GM18951 (cell line): ENCODE measurements around the gene FSTL4.

ENCODE experiments used
- POLR2A ChIP-seq: IDR thresholded peaks from 4 replicates; pipeline ENCODE4 v1.6.1; 2011; ENCODE audit warnings: mild to moderate bottlenecking; ENCODE audit not compliant: insufficient read length, insufficient read depth; ENCODE audit errors: extremely low read depth
- in situ Hi-C: fragments of 300-500 bp; cut with MboI; formaldehyde crosslinking; loops from one replicate; pipeline ENCODE4 v1.12.0; 2022; ENCODE audit warnings: low sequenced_read_pairs, mixed read lengths, inconsistent platforms; ENCODE audit not compliant: unreplicated experiment

Gene FSTL4

GRCh38 chr5:133266966-133267365 is 345.4 kb downstream of the FSTL4 start:
- in situ Hi-C loops, result no loop called here
- no peak for TF ChIP-seq POLR2A

- no peak for TF ChIP-seq POLR2A
- in situ Hi-C loops, result no loop called here
These were observed 345.8 kb downstream of the FSTL4 start for GRCh38 chr5:133266527-133266878.

- no peak for TF ChIP-seq POLR2A
These were observed 346.4 kb downstream of the FSTL4 start for GRCh38 chr5:133265720-133266526.

GRCh38 chr5:133265257-133265656 is 347.1 kb downstream of the FSTL4 start:
- TF ChIP-seq POLR2A, result no peak
- in situ Hi-C loops, result no loop called here

More at GRCh38 chr5:133265720-133266526, 346.4 kb downstream of the FSTL4 start:
- in situ Hi-C loops, result no loop called here

GRCh38 chr5:133262690-133263089 is 349.7 kb downstream of the FSTL4 start:
- no peak for TF ChIP-seq POLR2A
- in situ Hi-C loops, result no loop called here

- in situ Hi-C loops, result no loop called here
- no peak for TF ChIP-seq POLR2A
These were observed 350.3 kb downstream of the FSTL4 start for GRCh38 chr5:133261993-133262392.

GRCh38 chr5:133260715-133261114 is 351.6 kb downstream of the FSTL4 start:
- no peak for TF ChIP-seq POLR2A
- in situ Hi-C loops, result no loop called here

GRCh38 chr5:133259199-133259997 is 352.9 kb downstream of the FSTL4 start:
- in situ Hi-C loops, result no loop called here
- TF ChIP-seq POLR2A, result no peak

- in situ Hi-C loops, result no loop called here
- no peak for TF ChIP-seq POLR2A
These were observed 354.4 kb downstream of the FSTL4 start for GRCh38 chr5:133257977-133258376.

GRCh38 chr5:133256276-133256675 is 356.1 kb downstream of the FSTL4 start:
- no peak for TF ChIP-seq POLR2A
- in situ Hi-C loops, result no loop called here

GRCh38 chr5:133254803-133255202 is 357.5 kb downstream of the FSTL4 start:
- in situ Hi-C loops, result no loop called here
- TF ChIP-seq POLR2A, result no peak

GRCh38 chr5:133253671-133254070 is 358.7 kb downstream of the FSTL4 start:
- in situ Hi-C loops, result no loop called here
- no peak for TF ChIP-seq POLR2A

- in situ Hi-C loops, result no loop called here
- TF ChIP-seq POLR2A, result no peak
These were observed 359.3 kb downstream of the FSTL4 start for GRCh38 chr5:133253070-133253469.

- in situ Hi-C loops, result no loop called here
These were observed 360.2 kb downstream of the FSTL4 start for GRCh38 chr5:133252133-133252480.

More at GRCh38 chr5:133252133-133252480, 360.2 kb downstream of the FSTL4 start:
- no peak for TF ChIP-seq POLR2A
